HepG2 (cell line): ENCODE measurements around the gene MCC. TPM values are rescaled to one million over a fixed set of nuclear protein-coding genes. Genes with fewer than 3 reads are reported as not detected.

Experiments used
- ATAC-seq: fragments of 200-7000 bp; cut with Tn5 transposase; 3 replicates; pipeline ENCODE4 v1.9.1; 2020; ENCODE audit warnings: mild to moderate bottlenecking, moderate library complexity
- BruUV-seq: library from RNA; stranded (reverse); fragments of 400-500 nt; replicated peaks from 2 replicates; lab custom pipeline; 2021; lab: Mats Ljungman, UMichigan
- CTCF ChIA-PET: fragments of 300-600 bp; formaldehyde crosslinking; extraction: SDS; loops from one replicate; lab custom pipeline; 2021; ENCODE audit warnings: low total read pairs, inconsistent platforms, low intra/inter-chr PET ratio; lab: Yijun Ruan, JAX
- POLR2A ChIA-PET: fragments of 350-600 bp; sonication (Branson Sonifier 250); formaldehyde crosslinking; loops from one replicate; lab custom pipeline; 2020; ENCODE audit warnings: antibody characterized with exemption, inconsistent platforms; lab: Yijun Ruan, JAX
- DNase-seq: peaks from one replicate; pipeline ENCODE4 v3.0.0-alpha.2; 2015; ENCODE audit warnings: low spot score
- FAIRE-seq: peaks from 3 replicates; lab custom pipeline; 2011; peaks lifted over from hg19 to GRCh38; lab: Jason Lieb, UNC
- H2AFZ ChIP-seq: one replicate; pipeline ENCODE4 v1.6.1; 2011; ENCODE audit warnings: low read length, inconsistent platforms
- H3K27ac ChIP-seq: fragments of 300-600 bp; 3 replicates; pipeline ENCODE4 v1.8.0; 2011; ENCODE audit warnings: mixed run types, mild to moderate bottlenecking, mixed read lengths, low read length, inconsistent platforms; ENCODE audit not compliant: insufficient read depth; ENCODE audit errors: extremely low read length
- H3K27me3 ChIP-seq, 2 experiments: fragments of 200-600 bp in 1 of 2; 2 replicates in 1 of 2; 3 replicates in 1 of 2; pipeline versions ENCODE4 v1.6.0 to v1.8.0; 2011; ENCODE audit warnings: low read length in 2 of 2, mild to moderate bottlenecking in 2 of 2, moderate library complexity in 2 of 2, inconsistent platforms in 1 of 2; ENCODE audit not compliant: insufficient read depth in 2 of 2, control insufficient read depth in 1 of 2
- H3K36me3 ChIP-seq, 2 experiments: fragments of 200-600 bp in 1 of 2; replicated peaks in 1 of 2; 2 replicates in 1 of 2; 3 replicates in 1 of 2; pipeline versions ENCODE4 v1.5.1 to v1.8.0; 2011; ENCODE audit warnings: low read length in 2 of 2, inconsistent platforms in 1 of 2; ENCODE audit not compliant: insufficient read depth in 2 of 2, control insufficient read depth in 1 of 2
- H3K4me1 ChIP-seq: 2 replicates; pipeline ENCODE4 v1.5.1; 2012; ENCODE audit warnings: low read length, inconsistent platforms; ENCODE audit not compliant: insufficient read depth
- H3K4me2 ChIP-seq: 2 replicates; pipeline ENCODE4 v1.6.0; 2011; ENCODE audit warnings: low read depth, low read length, inconsistent platforms
- H3K4me3 ChIP-seq, 3 experiments: fragments of 200-600 bp in 1 of 3; sonication (generic), shearing (Covaris generic) in 1 of 3; replicated peaks in 1 of 3; 2 replicates each; pipeline ENCODE4 v1.5.1; 2011 to 2016; ENCODE audit warnings: low read length in 3 of 3, inconsistent platforms in 2 of 3, low read depth in 2 of 3, mild to moderate bottlenecking in 2 of 3, control low read depth in 1 of 3, mixed read lengths in 1 of 3; ENCODE audit not compliant: insufficient read depth in 1 of 3
- H3K79me2 ChIP-seq: one replicate; pipeline ENCODE4 v1.6.1; 2011; ENCODE audit warnings: low read length, inconsistent platforms; ENCODE audit not compliant: insufficient read depth
- H3K9ac ChIP-seq: 2 replicates; pipeline ENCODE4 v1.6.0; 2011; ENCODE audit warnings: mild to moderate bottlenecking, low read depth, low read length, inconsistent platforms; ENCODE audit not compliant: insufficient read depth
- H3K9me3 ChIP-seq: 2 replicates; pipeline ENCODE4 v1.5.1; 2012; ENCODE audit warnings: mild to moderate bottlenecking, low read length
- H4K20me1 ChIP-seq: 2 replicates; pipeline ENCODE4 v1.6.0; 2011; ENCODE audit warnings: inconsistent platforms, mild to moderate bottlenecking, low read length, moderate library complexity; ENCODE audit not compliant: insufficient read depth
- HOXA9 ChIP-seq: sonication (generic); formaldehyde crosslinking; IDR thresholded peaks from 2 replicates; pipeline ENCODE4 v1.8.1; 2022; ENCODE audit warnings: missing genetic modification reagents, mild to moderate bottlenecking, moderate library complexity, borderline replicate concordance
- IKZF4 ChIP-seq: sonication (generic); formaldehyde crosslinking; IDR thresholded peaks from 2 replicates; pipeline ENCODE4 v1.5.1; 2020; ENCODE audit warnings: borderline replicate concordance, mild to moderate bottlenecking, low read depth, missing genetic modification reagents; ENCODE audit errors: not compliant biosample characterization
- KAT8 ChIP-seq: IDR thresholded peaks from 2 replicates; pipeline ENCODE4 v1.6.1; 2016; ENCODE audit warnings: missing genetic modification reagents, missing compliant biosample characterization
- KMT2A ChIP-seq: sonication (generic); formaldehyde crosslinking; IDR thresholded peaks from 2 replicates; pipeline ENCODE4 v1.4.0; 2020; ENCODE audit warnings: missing genetic modification reagents
- MTF2 ChIP-seq: sonication (generic); formaldehyde crosslinking; IDR thresholded peaks from 2 replicates; pipeline ENCODE4 v1.5.0; 2020; ENCODE audit warnings: missing genetic modification reagents, borderline replicate concordance
- SMC3 ChIP-seq: IDR thresholded peaks from 2 replicates; pipeline ENCODE4 v1.6.1; 2011; ENCODE audit warnings: low read length, improper control_type of control experiment
- YEATS2 ChIP-seq: sonication (generic); formaldehyde crosslinking; IDR thresholded peaks from 2 replicates; pipeline ENCODE4 v1.4.0; 2020; ENCODE audit warnings: missing genetic modification reagents, borderline replicate concordance
- WGBS: methylation state at CpG from one replicate; pipeline ENCODE4 v1.1.6; 2017; ENCODE audit warnings: low lambda C conversion rate; 5-methylcytosine and 5-hydroxymethylcytosine counted together
- in situ Hi-C: cut with HindIII; loops from 2 replicates; pipeline ENCODE4 v1.10.0; 2017; ENCODE audit warnings: low pct_unique_long_range_greater_than_20kb; ENCODE audit not compliant: extremely low pct_ligation_motif_present
- intact Hi-C: fragments of 100-400 bp; cut with micrococcal nuclease; formaldehyde crosslinking; loops from one replicate; pipeline ENCODE4 v1.10.0; 2022; ENCODE audit not compliant: unreplicated experiment
- polyA plus RNA-seq, 8 experiments: library from polyadenylated mRNA; depleted of rRNA in 3 of 8; stranded (reverse) in 7 of 8; unstranded in 1 of 8; fragments of >200 nt; fragmentation: Illumina TruSeq in 4 of 8; extraction: Trizol in 4 of 8; gene quantifications; 2 replicates each; pipeline versions ENCODE4 v1.2.1 to v1.2.3, GENCODE V29; 2011 to 2016; ENCODE audit warnings: low read depth in 4 of 8, missing spikeins in 1 of 8, mixed read lengths in 1 of 8; ENCODE audit not compliant: insufficient read depth in 1 of 8
- total RNA-seq, 5 experiments: library from RNA; depleted of rRNA; stranded (reverse); fragments of >200 nt; fragmentation: Illumina TruSeq; extraction: Trizol; gene quantifications; 2 replicates each; pipeline ENCODE4 v1.2.3, GENCODE V29; 2016; ENCODE audit warnings: low read depth in 1 of 5
- TF ChIP-seq, protein P1 (sequence below): sonication (generic); formaldehyde crosslinking; conservative IDR thresholded peaks from 2 replicates; pipeline ENCODE4 v1.4.0; 2020; ENCODE audit warnings: missing genetic modification reagents

MCC gene
- total and polyA plus RNA-seq, 2 of the 13 experiments (the other 11 are each of a cell fraction or from before 2014, with no cell fraction given), result 0.55 to 2.4 TPM

DNA sequence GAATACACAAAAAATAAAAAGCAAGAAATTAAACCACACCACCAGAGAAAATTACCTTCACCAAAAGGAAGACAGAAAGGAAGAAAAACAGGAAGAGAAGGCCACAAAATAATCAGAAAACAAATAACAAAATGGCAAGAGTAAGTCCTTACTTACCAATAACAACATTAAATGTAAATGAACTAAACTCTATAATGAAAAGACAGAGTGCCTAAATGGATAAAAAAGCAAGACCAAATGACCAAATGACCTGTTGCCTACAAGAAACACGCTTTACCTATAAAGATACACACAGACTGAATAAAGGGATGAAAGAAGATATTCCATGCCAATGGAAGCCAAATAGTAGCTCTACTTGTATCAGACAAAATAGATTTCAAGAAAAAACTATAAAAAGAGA, 140.7 kb downstream of the MCC start:
- DNase-seq (no peak), ATAC-seq (no peak), FAIRE-seq (no peak)
- Histone ChIP-seq H3K9ac (no peak overlapping the region), H3K4me2 (no peak overlapping the region), H3K27ac (no peak overlapping the region), H3K4me3 (no peak overlapping the region), H3K4me1 (no peaks in the 10 kb centered on the region), H2AFZ (no peak overlapping the region), H3K36me3 (no peaks in the 10 kb centered on the region), H3K27me3 (peaks cover 0 to 5% of the 10 kb centered on the region in 2 experiments; a peak in 2 of 5 replicates), H4K20me1 (no peaks in the 10 kb centered on the region), H3K79me2 (no peaks in the 10 kb centered on the region), H3K9me3 (no peaks in the 10 kb centered on the region)
- TF ChIP-seq YEATS2 (CRISPR knock-in tag) (no peak), IKZF4 (CRISPR knock-in tag) (no peak), SMC3 (no peak), HOXA9 (no peak), MTF2 (CRISPR knock-in tag) (no peak), KAT8 (no peak), KMT2A (no peak)
- TF ChIP-seq, protein P1, sequence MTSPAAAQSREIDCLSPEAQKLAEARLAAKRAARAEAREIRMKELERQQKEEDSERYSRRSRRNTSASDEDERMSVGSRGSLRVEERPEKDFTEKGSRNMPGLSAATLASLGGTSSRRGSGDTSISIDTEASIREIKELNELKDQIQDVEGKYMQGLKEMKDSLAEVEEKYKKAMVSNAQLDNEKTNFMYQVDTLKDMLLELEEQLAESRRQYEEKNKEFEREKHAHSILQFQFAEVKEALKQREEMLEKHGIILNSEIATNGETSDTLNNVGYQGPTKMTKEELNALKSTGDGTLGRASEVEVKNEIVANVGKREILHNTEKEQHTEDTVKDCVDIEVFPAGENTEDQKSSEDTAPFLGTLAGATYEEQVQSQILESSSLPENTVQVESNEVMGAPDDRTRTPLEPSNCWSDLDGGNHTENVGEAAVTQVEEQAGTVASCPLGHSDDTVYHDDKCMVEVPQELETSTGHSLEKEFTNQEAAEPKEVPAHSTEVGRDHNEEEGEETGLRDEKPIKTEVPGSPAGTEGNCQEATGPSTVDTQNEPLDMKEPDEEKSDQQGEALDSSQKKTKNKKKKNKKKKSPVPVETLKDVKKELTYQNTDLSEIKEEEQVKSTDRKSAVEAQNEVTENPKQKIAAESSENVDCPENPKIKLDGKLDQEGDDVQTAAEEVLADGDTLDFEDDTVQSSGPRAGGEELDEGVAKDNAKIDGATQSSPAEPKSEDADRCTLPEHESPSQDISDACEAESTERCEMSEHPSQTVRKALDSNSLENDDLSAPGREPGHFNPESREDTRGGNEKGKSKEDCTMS, result no peak
- no TSS peak for BruUV-seq
- intact Hi-C loops, result no loop called here
- ChIA-PET CTCF (no interaction called here), POLR2A (no interaction called here)
- whole genome bisulfite sequencing, result 0% methylated on average over 1 of the region's 1 CpG
- in situ Hi-C loops, result no loop called here
